K562 (cell line): ENCODE measurements around the gene SYMPK. TPM values are rescaled to one million over a fixed set of nuclear protein-coding genes. Genes with fewer than 3 reads are reported as not detected.

Experiments
- AFF4 ChIP-seq: sonication (generic); formaldehyde crosslinking; IDR thresholded peaks from 2 replicates; pipeline ENCODE4 v1.8.0; 2023; ENCODE audit warnings: mild to moderate bottlenecking, missing genetic modification reagents
- CBFA2T3 ChIP-seq: fragments of 450-650 bp; IDR thresholded peaks from 2 replicates; pipeline ENCODE4 v1.6.1; 2017
- CBX3 ChIP-seq, 2 experiments: IDR thresholded peaks; 1 replicate in 1 of 2; 2 replicates in 1 of 2; pipeline ENCODE4 v1.6.1; 2012; ENCODE audit warnings: inconsistent platforms in 2 of 2, low read length in 2 of 2, borderline replicate concordance in 1 of 2, control low read depth in 1 of 2
- CCAR2 ChIP-seq: fragments of 200-400 bp; formaldehyde crosslinking; IDR thresholded peaks from 2 replicates; pipeline ENCODE4 v1.6.1; 2017; ENCODE audit warnings: mild to moderate bottlenecking, low read depth, low read length
- CHD1 ChIP-seq: fragments of 200-600 bp; sonication (generic); IDR thresholded peaks from one replicate; pipeline ENCODE4 v1.6.1; 2012; ENCODE audit warnings: mild to moderate bottlenecking, moderate library complexity, low read length, inconsistent platforms
- ETV5 ChIP-seq: sonication (generic); formaldehyde crosslinking; IDR thresholded peaks from 2 replicates; pipeline ENCODE4 v1.4.0; 2020; ENCODE audit warnings: low read depth, mild to moderate bottlenecking, missing genetic modification reagents
- GTF2E2 ChIP-seq: fragments of 200-800 bp; sonication (Bioruptor generic); IDR thresholded peaks from 2 replicates; pipeline ENCODE4 v1.6.1; 2016; ENCODE audit warnings: missing genetic modification characterization, missing compliant biosample characterization
- HDAC2 ChIP-seq: fragments of 450-650 bp; IDR thresholded peaks from 2 replicates; pipeline ENCODE4 v1.6.1; 2016; ENCODE audit warnings: mild to moderate bottlenecking
- HNRNPUL1 ChIP-seq: fragments of 200-400 bp; formaldehyde crosslinking; IDR thresholded peaks from 2 replicates; pipeline ENCODE4 v1.6.1; 2017; ENCODE audit warnings: low read length
- KAT8 ChIP-seq: fragments of 450-650 bp; IDR thresholded peaks from 2 replicates; pipeline ENCODE4 v1.6.1; 2016; ENCODE audit warnings: low read depth, mild to moderate bottlenecking
- LEF1 ChIP-seq: fragments of 450-650 bp; IDR thresholded peaks from 2 replicates; pipeline ENCODE4 v1.6.1; 2016; ENCODE audit warnings: mild to moderate bottlenecking
- MAFK ChIP-seq: IDR thresholded peaks from 2 replicates; pipeline ENCODE4 v1.6.1; 2011; ENCODE audit warnings: low read length, improper control_type of control experiment
- MBD2 ChIP-seq: sonication (generic); IDR thresholded peaks from 2 replicates; pipeline ENCODE4 v1.6.1; 2016; ENCODE audit warnings: low read depth, borderline replicate concordance
- NFE2 ChIP-seq: IDR thresholded peaks from 2 replicates; pipeline ENCODE4 v1.6.1; 2014; ENCODE audit warnings: antibody characterized with exemption, low read depth
- NR0B1 ChIP-seq: fragments of 450-650 bp; IDR thresholded peaks from one replicate; pipeline ENCODE4 v1.6.1; 2018; ENCODE audit warnings: mild to moderate bottlenecking, moderate library complexity; ENCODE audit not compliant: partially characterized antibody
- PRMT5 ChIP-seq: sonication (generic); formaldehyde crosslinking; IDR thresholded peaks from 2 replicates; pipeline ENCODE4 v1.5.0; 2020; ENCODE audit warnings: missing genetic modification reagents
- PYGO2 ChIP-seq: fragments of 450-650 bp; IDR thresholded peaks from 2 replicates; pipeline ENCODE4 v1.6.1; 2016; ENCODE audit warnings: mild to moderate bottlenecking, missing genetic modification characterization, moderate library complexity, missing compliant biosample characterization
- RBM39 ChIP-seq: fragments of 200-400 bp; formaldehyde crosslinking; optimal IDR thresholded peaks from 2 replicates; pipeline ENCODE3; 2018; ENCODE audit warnings: low read depth, low read length
- SOX6 ChIP-seq: fragments of 450-650 bp; IDR thresholded peaks from 2 replicates; pipeline ENCODE4 v1.6.1; 2014; ENCODE audit warnings: mild to moderate bottlenecking
- SPI1 ChIP-seq: IDR thresholded peaks from 2 replicates; pipeline ENCODE4 v1.6.1; 2011; ENCODE audit warnings: low read depth, low read length, control low read depth, borderline replicate concordance
- TAF7 ChIP-seq: fragments of 450-650 bp; IDR thresholded peaks from 2 replicates; pipeline ENCODE4 v1.6.1; 2016; ENCODE audit warnings: missing genetic modification characterization, missing compliant biosample characterization
- VEZF1 ChIP-seq: fragments of 200-800 bp; sonication (Bioruptor generic); IDR thresholded peaks from 2 replicates; pipeline ENCODE4 v1.6.1; 2017; ENCODE audit warnings: missing genetic modification characterization, missing compliant biosample characterization
- ZNF197 ChIP-seq: fragments of 200-800 bp; sonication (Bioruptor generic); IDR thresholded peaks from 2 replicates; pipeline ENCODE4 v1.6.1; 2016; ENCODE audit warnings: low read depth, missing genetic modification characterization, missing compliant biosample characterization
- ZNF707 ChIP-seq: fragments of 250-450 bp; sonication (Bioruptor Pico); conservative IDR thresholded peaks from 2 replicates; pipeline ENCODE4 v1.8.0; 2022; ENCODE audit warnings: inconsistent platforms, mild to moderate bottlenecking, moderate library complexity
- ZNF778 ChIP-seq: fragments of 450-650 bp; formaldehyde crosslinking; IDR thresholded peaks from 2 replicates; pipeline ENCODE4 v1.4.0; 2020; ENCODE audit warnings: mild to moderate bottlenecking, moderate library complexity
- polyA plus RNA-seq, 8 experiments: library from polyadenylated mRNA; depleted of rRNA in 4 of 8; stranded (reverse) in 5 of 8; unstranded in 3 of 8; fragments of >200 nt; fragmentation: Nextera tagmentation in 2 of 8; fragmentation: Illumina TruSeq in 1 of 8; extraction: Ambion mirVana in 2 of 8; extraction: Trizol in 1 of 8; gene quantifications; 2 replicates each; pipeline versions ENCODE4 v1.2.1 to v1.2.3, GENCODE V29; 2011 to 2014; ENCODE audit warnings: inconsistent platforms in 1 of 8, missing spikeins in 1 of 8
- total RNA-seq, 7 experiments: library from RNA; depleted of rRNA in 6 of 7; stranded (reverse); fragments of >200 nt in 6 of 7; fragmentation: Illumina TruSeq in 2 of 7; extraction: Trizol in 2 of 7; gene quantifications; 2 replicates each; pipeline versions ENCODE4 v1.2.1 to v1.2.3, GENCODE V29; 2011 to 2021; ENCODE audit warnings: low replicate concordance in 1 of 7

SYMPK gene
- total and polyA plus RNA-seq, 9 of the 15 experiments (the other 6 are each of a cell fraction or from before 2014, with no cell fraction given): 0.73 to 95.5 (median 58.4) TPM

- TF ChIP-seq PRMT5 (CRISPR knock-in tag): no peak
- TF ChIP-seq AFF4 (CRISPR knock-in tag): no peak
- TF ChIP-seq NFE2: no peak
- TF ChIP-seq ETV5 (CRISPR knock-in tag): no peak
- no peak for TF ChIP-seq NR0B1
- no peak for TF ChIP-seq SOX6
- TF ChIP-seq KAT8: no peak
- TF ChIP-seq GTF2E2 (tag): no peak
- TF ChIP-seq CCAR2: no peak
- TF ChIP-seq MBD2: peak; percentile 27; the same call in 1 of the 2 replicates
- no peak for TF ChIP-seq HNRNPUL1
- TF ChIP-seq CBFA2T3: no peak
- no peak for TF ChIP-seq PYGO2 (tag)
- TF ChIP-seq RBM39: no peak
- no peak for TF ChIP-seq SPI1
- no peak for TF ChIP-seq HDAC2
- TF ChIP-seq CBX3 (IDR thresholded peaks at IDR 0.05; ENCODE audit: borderline replicate concordance in 1 of 2, low read length in 2 of 2): no peak
- TF ChIP-seq ZNF707 (CRISPR knock-in tag): no peak
- TF ChIP-seq ZNF778 (CRISPR knock-in tag): no peak
- no peak for TF ChIP-seq VEZF1 (CRISPR knock-in tag)
- TF ChIP-seq CHD1: peak; percentile 89
- TF ChIP-seq TAF7 (tag): no peak
- TF ChIP-seq MAFK: no peak
- no peak for TF ChIP-seq LEF1
- TF ChIP-seq ZNF197 (CRISPR knock-in tag): no peak
Observed at GRCh38 chr19:45767881-45768654, 94.9 kb downstream of the SYMPK start (continued).
